GM12878 (cell line): ENCODE measurements around the gene VSTM1. TPM values are rescaled to one million over a fixed set of nuclear protein-coding genes. Genes with fewer than 3 reads are reported as not detected.
"Not testable (repeated sequence)": the region's sequence is repeated elsewhere in the genome, so short reads cannot be mapped to it uniquely, and the experiment has no call there.

Experiments
- ATAC-seq: fragments of 200-7000 bp; cut with Tn5 transposase; 3 replicates; pipeline ENCODE4 v1.9.1; 2020; ENCODE audit warnings: mild to moderate bottlenecking, moderate library complexity
- BruUV-seq: library from RNA; stranded (reverse); fragments of 400-500 nt; replicated peaks from 2 replicates; lab custom pipeline; 2021; lab: Mats Ljungman, UMichigan
- CTCF ChIA-PET: fragments of 300-600 bp; sonication (Branson Sonifier 250); formaldehyde crosslinking; extraction: SDS; loops from one replicate; lab custom pipeline; 2021; ENCODE audit warnings: inconsistent platforms; lab: Yijun Ruan, JAX
- POLR2A ChIA-PET: fragments of 350-600 bp; formaldehyde crosslinking; extraction: SDS; loops from one replicate; lab custom pipeline; 2021; ENCODE audit warnings: inconsistent platforms; lab: Charles Lee
- RAD21 ChIA-PET: fragments of 300-600 bp; sonication (Branson Sonifier 250); formaldehyde crosslinking; loops from one replicate; lab custom pipeline; 2023; ENCODE audit warnings: antibody characterized with exemption; ENCODE audit not compliant: unreplicated experiment; lab: Charles Lee
- SMC1A ChIA-PET: fragments of 300-600 bp; sonication (Branson Sonifier 250); formaldehyde crosslinking; loops from one replicate; lab custom pipeline; 2023; ENCODE audit not compliant: unreplicated experiment, uncharacterized antibody; lab: Charles Lee
- DNase-seq: peaks from one replicate; pipeline ENCODE4 v3.0.0-alpha.2; 2011; ENCODE audit warnings: low read depth, low spot score
- FAIRE-seq: peaks from 3 replicates; lab custom pipeline; 2011; peaks lifted over from hg19 to GRCh38; lab: Jason Lieb, UNC
- H2AFZ ChIP-seq: 2 replicates; pipeline ENCODE4 v1.6.0; 2011; ENCODE audit warnings: low read depth, low read length, control low read depth; ENCODE audit not compliant: control insufficient read depth
- H3K27ac ChIP-seq: 2 replicates; pipeline ENCODE4 v1.5.1; 2011; ENCODE audit warnings: control low read depth; ENCODE audit not compliant: control insufficient read depth, insufficient read depth
- H3K27me3 ChIP-seq, 2 experiments: replicated peaks in 1 of 2; 2 replicates each; pipeline versions ENCODE4 v1.6.0 to v1.6.1; 2011; ENCODE audit warnings: low read length in 1 of 2; ENCODE audit not compliant: control insufficient read depth in 2 of 2, insufficient read depth in 2 of 2
- H3K36me3 ChIP-seq, 2 experiments: 2 replicates each; pipeline ENCODE4 v1.5.1; 2011; ENCODE audit warnings: low read length in 1 of 2; ENCODE audit not compliant: control insufficient read depth in 2 of 2, insufficient read depth in 2 of 2
- H3K4me1 ChIP-seq: 2 replicates; pipeline ENCODE4 v1.6.1; 2011; ENCODE audit warnings: mild to moderate bottlenecking, low read length, moderate library complexity, mixed read lengths; ENCODE audit not compliant: control insufficient read depth, insufficient read depth
- H3K4me2 ChIP-seq: 2 replicates; pipeline ENCODE4 v1.6.0; 2011; ENCODE audit warnings: control low read depth; ENCODE audit not compliant: control insufficient read depth, insufficient read depth
- H3K4me3 ChIP-seq: fragments of 200-600 bp; sonication (generic); 2 replicates; pipeline ENCODE4 v1.5.1; 2016
- H3K79me2 ChIP-seq: 2 replicates; pipeline ENCODE4 v1.6.0; 2011; ENCODE audit warnings: low read length; ENCODE audit not compliant: control insufficient read depth, insufficient read depth
- H3K9ac ChIP-seq: 2 replicates; pipeline ENCODE4 v1.8.0; 2011; ENCODE audit warnings: low read length, control low read depth, mixed read lengths; ENCODE audit not compliant: control insufficient read depth, insufficient read depth
- H3K9me3 ChIP-seq: replicated peaks from 3 replicates; pipeline ENCODE4 v1.5.1; 2011; ENCODE audit warnings: mild to moderate bottlenecking, low read length; ENCODE audit not compliant: control insufficient read depth, insufficient read depth
- H4K20me1 ChIP-seq: 2 replicates; pipeline ENCODE4 v1.6.0; 2011; ENCODE audit not compliant: control insufficient read depth, insufficient read depth
- ATF3 ChIP-seq: IDR thresholded peaks from 2 replicates; pipeline ENCODE4 v1.6.1; 2011; ENCODE audit warnings: low read depth, mild to moderate bottlenecking, low read length, moderate library complexity, borderline replicate concordance; ENCODE audit errors: extremely low read depth
- DPF2 ChIP-seq: fragments of 450-650 bp; IDR thresholded peaks from 2 replicates; pipeline ENCODE4 v1.6.1; 2017; ENCODE audit warnings: mild to moderate bottlenecking
- HDAC6 ChIP-seq: fragments of 200-600 bp; sonication (generic); IDR thresholded peaks from one replicate; pipeline ENCODE4 v1.8.0; 2017; ENCODE audit warnings: antibody characterized with exemption; ENCODE audit not compliant: unreplicated experiment
- NFYA ChIP-seq: IDR thresholded peaks from 2 replicates; pipeline ENCODE4 v1.6.1; 2011; ENCODE audit warnings: low read depth, mild to moderate bottlenecking, low read length, improper control_type of control experiment, borderline replicate concordance
- YY1 ChIP-seq: IDR thresholded peaks from 2 replicates; pipeline ENCODE4 v1.6.1; 2011; ENCODE audit warnings: low read depth, mild to moderate bottlenecking, low read length
- ZNF592 ChIP-seq: fragments of 450-650 bp; IDR thresholded peaks from 2 replicates; pipeline ENCODE4 v1.6.1; 2017; ENCODE audit warnings: mild to moderate bottlenecking, moderate library complexity
- ZNF687 ChIP-seq: fragments of 450-650 bp; IDR thresholded peaks from 2 replicates; pipeline ENCODE4 v1.6.1; 2017; ENCODE audit warnings: mild to moderate bottlenecking, moderate library complexity
- WGBS: methylation state at CpG from one replicate; pipeline ENCODE4 v1.1.6; 2016; ENCODE audit warnings: low lambda C conversion rate; ENCODE audit not compliant: insufficient replicate concordance, insufficient coverage; ENCODE audit errors: missing lambda C conversion rate; 5-methylcytosine and 5-hydroxymethylcytosine counted together
- in situ Hi-C: fragments of 300-500 bp; cut with MboI; formaldehyde crosslinking; loops from 9 replicates; pipeline ENCODE4 v1.14.3; 2018; ENCODE audit warnings: mixed read lengths
- intact Hi-C: fragments of 100-400 bp; cut with micrococcal nuclease; formaldehyde crosslinking; loops from one replicate; pipeline ENCODE4 v1.14.2; 2022; ENCODE audit not compliant: unreplicated experiment
- polyA plus RNA-seq, 11 experiments: library from polyadenylated mRNA; depleted of rRNA in 4 of 11; unstranded in 6 of 11; stranded (reverse) in 5 of 11; fragments of >200 nt; fragmentation: Nextera tagmentation in 4 of 11; fragmentation: Illumina TruSeq in 1 of 11; extraction: Ambion mirVana in 4 of 11; extraction: Trizol in 1 of 11; gene quantifications; 1 replicate in 1 of 11; 2 replicates in 10 of 11; pipeline versions ENCODE4 v1.2.1 to v1.2.3, GENCODE V29; 2011 to 2016; ENCODE audit warnings: inconsistent platforms in 2 of 11, missing spikeins in 2 of 11, low read depth in 1 of 11
- total RNA-seq, 4 experiments: library from RNA; depleted of rRNA in 3 of 4; stranded (reverse); fragments of >200 nt in 3 of 4; fragmentation: Illumina TruSeq in 1 of 4; extraction: Trizol in 1 of 4; gene quantifications; 2 replicates each; pipeline versions ENCODE4 v1.2.1 to v1.2.3, GENCODE V29; 2013 to 2021

VSTM1 gene
- total and polyA plus RNA-seq, 10 of the 15 experiments (the other 5 are each of a cell fraction or from before 2014, with no cell fraction given), result not detected

- no peak for TF ChIP-seq HDAC6
- TF ChIP-seq YY1, result no peak
- no peak for TF ChIP-seq ATF3
- TF ChIP-seq ZNF687, result no peak
- TF ChIP-seq DPF2, result no peak
- no peak for TF ChIP-seq ZNF592
- no peak for TF ChIP-seq NFYA
- TF ChIP-seq, all 136 proteins: peak for 0
Observed at GRCh38 chr19:54040003-54040402, 23.7 kb downstream of the VSTM1 start (continued).

GRCh38 chr19:54036542-54036941 is 27.2 kb downstream of the VSTM1 start:
- RAD21 ChIA-PET, FAIRE-seq, H3K79me2 ChIP-seq: not testable (repeated sequence)

More at GRCh38 chr19:54036542-54036941, 27.2 kb downstream of the VSTM1 start:
- H3K9me3 ChIP-seq, in situ Hi-C loops, intact Hi-C loops, H3K9ac ChIP-seq, DNase-seq, POLR2A ChIA-PET, H4K20me1 ChIP-seq, H3K4me2 ChIP-seq, H3K4me1 ChIP-seq, ATAC-seq, H3K36me3 ChIP-seq, BruUV-seq, SMC1A ChIA-PET, H2AFZ ChIP-seq, H3K27me3 ChIP-seq, H3K4me3 ChIP-seq, H3K27ac ChIP-seq, CTCF ChIA-PET: not testable (repeated sequence)
- 13% methylated on average over 5 of the region's 5 CpGs for WGBS
